HG03342 (cell line): ENCODE data around the gene PARS2.

Experiments
- ATAC-seq: cut with Tn5 transposase; IDR thresholded peaks from one replicate; pipeline ENCODE4 v1.9.1; 2021; ENCODE audit warnings: mild to moderate bottlenecking, moderate library complexity; ENCODE audit not compliant: unreplicated experiment

The PARS2 gene

GRCh38 chr1:54742282-54742681 is 22.0 kb downstream of the PARS2 start:
- ATAC-seq: no peak

DNA sequence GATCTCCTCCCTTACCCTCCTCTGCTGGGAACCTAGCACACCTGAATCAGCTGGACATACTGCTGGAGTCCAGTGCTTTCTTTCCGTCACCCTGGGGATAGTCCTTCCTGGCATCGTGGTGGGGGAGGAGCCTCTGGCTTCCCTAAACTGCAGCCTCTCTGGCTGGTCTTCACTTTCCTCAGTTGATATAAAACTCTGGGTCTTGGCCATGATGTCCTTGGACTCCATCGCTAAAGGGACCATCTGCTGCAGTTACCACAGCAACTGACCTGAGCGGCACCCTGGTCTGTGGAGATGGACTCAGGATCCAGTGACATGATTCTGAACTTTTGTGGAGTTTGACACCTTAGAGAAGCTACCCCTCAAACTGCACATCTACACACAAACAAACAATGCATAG is 22.8 kb downstream of the PARS2 start:
- ATAC-seq: no peak

- ATAC-seq: no peak
These were observed 26.1 kb downstream of the PARS2 start for GRCh38 chr1:54738244-54738643.

DNA sequence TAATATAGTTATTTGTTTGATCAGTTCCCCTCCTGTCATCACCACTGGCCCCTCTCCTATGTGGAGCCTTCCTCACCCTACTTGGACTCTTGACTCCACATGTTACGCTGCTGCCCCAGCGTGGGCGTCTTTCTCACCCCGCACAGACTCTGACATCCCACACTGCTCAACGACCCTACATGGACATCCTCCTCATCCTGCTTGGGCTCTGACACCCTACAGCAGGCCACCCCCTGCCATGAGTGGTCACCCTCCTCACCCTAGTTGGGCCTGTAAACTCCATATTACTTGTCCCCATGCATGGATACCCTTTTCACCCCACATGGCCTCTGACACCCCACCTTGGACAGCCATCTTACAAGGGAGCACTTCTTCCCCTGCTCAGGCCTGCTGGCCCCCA is 27.6 kb downstream of the PARS2 start:
- ATAC-seq: no peak

DNA sequence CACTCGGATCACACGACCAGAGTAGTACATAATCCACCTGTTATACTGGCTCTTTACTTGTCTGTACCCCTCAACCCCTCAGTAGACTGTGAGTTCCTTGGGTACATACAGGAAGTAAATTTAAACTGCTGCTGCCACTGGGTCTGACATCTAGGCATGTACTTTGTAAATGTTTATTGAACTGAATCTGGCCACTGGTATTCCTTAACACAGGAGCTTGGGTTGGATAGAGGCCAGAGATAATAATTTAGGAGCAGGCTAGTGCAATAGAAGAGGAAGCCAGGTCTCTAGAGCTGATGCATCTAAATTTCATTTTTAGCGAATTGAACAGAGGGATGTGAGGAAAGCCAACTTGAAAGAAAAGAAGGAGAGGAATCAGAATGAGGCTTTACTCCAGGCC is 36.3 kb downstream of the PARS2 start:
- ATAC-seq: no peak

DNA sequence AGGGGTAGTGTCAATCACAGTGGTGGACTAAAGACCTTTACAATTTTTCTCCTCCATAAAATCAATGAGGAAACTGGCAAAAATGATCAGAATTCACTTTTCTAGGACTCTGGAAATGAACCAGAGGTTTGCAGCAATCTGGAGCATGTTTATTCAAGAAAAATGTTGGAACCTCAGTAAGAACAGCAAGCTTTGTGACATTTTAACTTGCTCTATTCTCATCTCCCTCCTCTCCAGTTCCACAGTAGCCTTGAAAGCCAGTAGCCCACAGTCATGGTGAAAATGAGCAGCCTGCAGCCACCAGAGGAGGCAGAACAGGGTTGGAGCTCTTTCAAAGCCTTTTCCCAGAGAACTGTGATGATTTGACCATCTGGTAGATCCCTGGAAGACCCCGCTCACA is 39.6 kb downstream of the PARS2 start:
- ATAC-seq: no peak

DNA sequence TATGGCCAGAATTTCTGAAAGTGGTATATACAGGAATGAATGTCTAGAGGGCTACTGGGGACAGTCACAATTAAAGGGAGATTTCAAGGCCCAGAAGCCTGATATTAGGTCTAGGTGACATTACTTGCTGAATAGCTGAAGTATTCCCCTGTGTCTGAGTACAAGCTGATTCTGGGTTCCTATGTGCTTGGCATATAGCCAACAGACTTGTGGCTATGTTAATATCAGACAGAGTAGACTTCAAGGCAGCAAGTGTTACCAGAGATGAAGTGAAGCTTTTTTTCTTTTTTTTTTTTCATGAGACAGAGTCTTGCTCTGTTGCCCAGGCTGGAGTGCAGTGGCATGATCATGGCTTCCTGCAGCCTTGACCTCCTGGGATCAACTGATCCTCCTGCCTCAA is 40.3 kb downstream of the PARS2 start:
- ATAC-seq: no peak

DNA sequence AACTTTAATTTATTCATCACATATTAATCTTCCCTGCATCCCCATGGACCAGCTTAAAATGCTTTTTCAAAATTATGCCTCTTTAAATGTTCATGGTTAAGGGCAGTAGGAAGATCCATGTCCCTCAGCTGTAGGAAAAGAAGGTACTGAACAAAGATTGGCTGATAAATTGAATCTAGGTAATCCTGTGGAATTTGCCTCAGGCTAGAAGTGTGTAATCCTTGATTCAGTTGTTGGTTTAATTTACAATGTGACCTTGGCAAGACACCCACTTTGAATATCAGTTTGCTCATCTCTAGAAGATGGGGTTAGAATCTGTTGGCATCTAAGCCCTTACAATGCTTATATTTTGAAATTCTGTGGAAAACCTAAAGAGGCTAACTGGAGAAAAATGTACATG is 42.6 kb downstream of the PARS2 start:
- ATAC-seq: no peak

GRCh38 chr1:54716299-54717047 is 47.9 kb downstream of the PARS2 start:
- ATAC-seq: no peak

DNA sequence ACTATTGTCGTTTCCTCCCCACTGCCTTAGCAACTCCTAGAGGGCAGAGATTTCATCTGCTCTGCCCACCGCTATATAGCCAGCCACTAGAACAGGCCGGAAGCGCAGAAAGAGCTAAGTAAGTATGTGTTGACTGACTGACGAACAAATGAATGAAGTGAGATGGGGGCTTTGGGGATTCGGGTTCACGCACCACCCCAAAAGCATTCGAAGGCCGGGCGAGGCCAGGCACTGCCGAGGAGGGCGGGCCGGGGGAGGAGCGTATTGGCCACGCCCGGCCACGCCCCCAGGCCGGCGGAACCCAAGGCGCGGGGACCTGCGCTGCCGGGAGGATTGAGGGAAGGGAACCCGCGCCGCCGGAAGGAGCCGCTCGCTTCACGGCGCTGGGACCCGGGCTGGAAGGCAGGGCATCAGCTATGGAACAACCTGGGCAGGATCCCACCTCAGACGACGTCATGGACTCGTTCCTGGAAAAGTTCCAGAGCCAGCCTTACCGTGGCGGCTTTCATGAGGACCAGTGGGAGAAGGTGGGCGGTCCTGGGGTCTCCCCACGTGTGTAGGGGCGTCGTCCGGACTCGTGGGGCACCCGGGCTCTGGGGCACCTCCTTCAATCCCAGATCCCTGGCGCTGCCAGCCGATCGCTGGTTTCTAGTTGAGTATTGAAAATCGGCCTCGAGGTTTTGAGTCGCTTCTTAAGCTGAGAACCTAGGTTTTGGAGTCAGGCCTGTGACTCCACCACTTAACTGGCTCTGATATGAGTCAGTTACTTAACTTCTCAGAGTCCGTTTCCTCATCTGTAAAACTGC is 48.6 kb downstream of the PARS2 start, which contains the start of gene TTC4:
Gene TTC4 (plus strand): TSS at position 369 of the 806 bp plus-strand sequence. CDS start 48 bp downstream, at position 417.
- peak; percentile 93 for ATAC-seq

GRCh38 chr1:54714881-54715492 is 49.3 kb downstream of the PARS2 start:
- ATAC-seq: no peak

- no peak for ATAC-seq
These were observed 52.8 kb downstream of the PARS2 start for GRCh38 chr1:54711536-54711935.

DNA sequence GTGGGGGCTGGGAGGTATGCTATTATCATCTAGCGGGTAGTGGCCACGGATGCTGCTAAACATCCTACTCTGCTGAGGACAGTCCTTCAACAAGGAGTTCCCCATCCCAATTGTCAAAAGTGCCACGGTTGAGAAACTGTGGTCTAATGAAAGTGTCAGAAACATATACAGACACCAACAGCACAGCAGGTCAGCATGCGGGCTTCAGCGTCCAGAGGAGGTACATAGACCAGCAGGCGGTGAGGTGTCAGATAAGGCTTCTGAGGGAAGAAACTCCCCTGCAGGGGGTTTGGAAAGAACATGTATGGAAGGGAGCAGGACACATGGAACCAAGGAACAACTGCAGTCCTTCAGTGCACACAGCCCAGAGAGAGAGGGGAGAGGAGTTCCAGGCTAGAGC is 53.5 kb downstream of the PARS2 start:
- ATAC-seq: no peak

DNA sequence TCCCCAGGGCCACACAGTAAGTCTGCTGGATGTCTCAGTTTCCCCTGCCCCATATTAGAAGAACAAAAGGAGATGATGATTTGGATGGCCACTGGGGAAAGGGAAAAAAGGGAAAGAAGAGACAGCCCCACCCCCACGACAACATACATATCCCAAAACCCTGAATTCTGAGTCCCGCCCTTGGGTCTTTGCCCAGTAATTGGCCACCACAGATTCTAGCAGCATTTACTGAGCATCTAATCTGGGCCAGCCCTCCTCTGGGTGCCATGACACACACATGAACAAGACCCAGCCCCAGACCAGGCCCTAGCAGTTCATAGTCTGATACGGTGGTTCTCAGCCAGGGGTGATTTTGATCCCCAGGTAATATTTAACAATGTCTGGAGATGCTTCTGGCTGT is 53.9 kb downstream of the PARS2 start:
- no peak for ATAC-seq

- ATAC-seq: no peak
These were observed 54.6 kb downstream of the PARS2 start for GRCh38 chr1:54709547-54710292.

DNA sequence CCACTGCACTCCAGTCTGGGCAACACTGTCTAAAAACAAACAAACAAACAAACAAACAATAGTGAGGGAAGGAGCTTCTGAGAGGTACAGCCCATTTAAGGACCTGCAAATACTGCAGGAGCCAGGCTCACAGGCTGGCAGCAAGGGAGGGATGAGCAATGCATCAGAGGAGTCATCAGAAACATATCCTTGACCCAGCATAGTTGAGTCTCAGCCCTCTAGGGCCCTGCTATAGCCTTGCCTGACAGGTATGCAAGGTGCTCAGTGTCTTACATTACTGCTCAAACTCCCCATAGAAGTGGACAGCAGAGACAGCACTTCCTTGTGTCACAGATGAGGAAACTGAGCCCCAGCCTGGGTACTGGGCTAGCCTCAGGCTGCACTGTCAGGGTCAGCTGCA is 55.9 kb downstream of the PARS2 start:
- ATAC-seq: no peak
